H1 (cell line): ENCODE results near the gene KIAA1671. TPM values are rescaled to one million over a fixed set of nuclear protein-coding genes. Genes with fewer than 3 reads are reported as not detected.

Experiments
- CTCF ChIA-PET: fragments of 300-600 bp; sonication (Branson Sonifier 250); formaldehyde crosslinking; loops from one replicate; lab custom pipeline; 2021; ENCODE audit not compliant: partially characterized antibody; lab: Charles Lee
- POLR2A ChIA-PET: fragments of 300-600 bp; sonication (Branson Sonifier 250); formaldehyde crosslinking; loops from one replicate; lab custom pipeline; 2021; ENCODE audit warnings: inconsistent platforms; ENCODE audit not compliant: partially characterized antibody; lab: Charles Lee
- DNase-seq, 2 experiments: peaks; one replicate each; pipeline versions ENCODE4 v3.0.0 to v3.0.0-alpha.2; 2010 to 2022; ENCODE audit warnings: low spot score in 2 of 2, low read depth in 1 of 2, mixed read lengths in 1 of 2
- FAIRE-seq: peaks from 2 replicates; lab custom pipeline; 2011; peaks lifted over from hg19 to GRCh38; lab: Jason Lieb, UNC
- H2AFZ ChIP-seq: 2 replicates; pipeline ENCODE4 v1.8.1; 2012; ENCODE audit warnings: low read length, inconsistent platforms
- H2AK5ac ChIP-seq: 2 replicates; pipeline ENCODE4 v1.6.1; 2013; ENCODE audit warnings: low read depth, low read length
- H2BK120ac ChIP-seq: replicated peaks from 2 replicates; pipeline ENCODE3; 2013; ENCODE audit warnings: low read depth, low read length, inconsistent platforms
- H2BK12ac ChIP-seq: 2 replicates; pipeline ENCODE4 v1.6.1; 2013; ENCODE audit warnings: low read depth, low read length
- H2BK15ac ChIP-seq: 2 replicates; pipeline ENCODE4 v1.6.1; 2013; ENCODE audit warnings: low read length
- H2BK20ac ChIP-seq: 2 replicates; pipeline ENCODE4 v1.6.1; 2013; ENCODE audit warnings: low read length
- H2BK5ac ChIP-seq: 2 replicates; pipeline ENCODE4 v1.6.1; 2013; ENCODE audit warnings: low read depth, low read length
- H3K14ac ChIP-seq: 2 replicates; pipeline ENCODE4 v1.6.1; 2013; ENCODE audit warnings: inconsistent platforms; ENCODE audit not compliant: insufficient read length
- H3K18ac ChIP-seq: 2 replicates; pipeline ENCODE4 v1.6.1; 2013; ENCODE audit warnings: low read length; ENCODE audit errors: extremely low read depth
- H3K23ac ChIP-seq: 2 replicates; pipeline ENCODE4 v1.6.1; 2013; ENCODE audit warnings: inconsistent platforms; ENCODE audit not compliant: insufficient read length
- H3K23me2 ChIP-seq: 2 replicates; pipeline ENCODE4 v1.6.1; 2013; ENCODE audit warnings: low read depth, low read length
- H3K27ac ChIP-seq: 2 replicates; pipeline ENCODE4 v1.6.1; 2011; ENCODE audit warnings: low read depth, low read length, inconsistent platforms
- H3K27me3 ChIP-seq, 4 experiments: replicated peaks in 1 of 4; 1 replicate in 1 of 4; 2 replicates in 3 of 4; pipeline versions ENCODE4 v1.6.1 to v1.8.1; 2011 to 2013; ENCODE audit warnings: low read length in 3 of 4, mild to moderate bottlenecking in 3 of 4, inconsistent platforms in 2 of 4, mixed read lengths in 2 of 4, moderate library complexity in 1 of 4; ENCODE audit not compliant: control insufficient read depth in 3 of 4, insufficient read depth in 3 of 4; ENCODE audit errors: extremely low read depth in 1 of 4
- H3K36me3 ChIP-seq, 4 experiments: 2 replicates each; pipeline versions ENCODE4 v1.6.1 to v1.8.1; 2011 to 2013; ENCODE audit warnings: mild to moderate bottlenecking in 4 of 4, low read length in 3 of 4, moderate library complexity in 2 of 4, control low read depth in 1 of 4, inconsistent platforms in 1 of 4; ENCODE audit not compliant: insufficient read depth in 4 of 4, control insufficient read depth in 2 of 4
- H3K4ac ChIP-seq: replicated peaks from 2 replicates; pipeline ENCODE3; 2013; ENCODE audit warnings: low read length, low read depth, mixed read lengths, inconsistent platforms; ENCODE audit not compliant: insufficient read length
- H3K4me1 ChIP-seq, 4 experiments: replicated peaks in 1 of 4; 1 replicate in 1 of 4; 2 replicates in 3 of 4; pipeline versions ENCODE4 v1.6.1 to v1.8.1; 2011 to 2013; ENCODE audit warnings: low read length in 3 of 4, inconsistent platforms in 2 of 4, mixed read lengths in 1 of 4; ENCODE audit not compliant: insufficient read depth in 4 of 4, control insufficient read depth in 3 of 4
- H3K4me2 ChIP-seq, 2 experiments: 2 replicates each; pipeline versions ENCODE4 v1.6.1 to v1.8.1; 2011 to 2013; ENCODE audit warnings: low read depth in 2 of 2, low read length in 2 of 2, control low read depth in 1 of 2, inconsistent platforms in 1 of 2, mild to moderate bottlenecking in 1 of 2; ENCODE audit not compliant: insufficient read depth in 1 of 2
- H3K4me3 ChIP-seq, 4 experiments: fragments of 200-600, 300-600 bp in 1 of 4; sonication (generic), shearing (Covaris generic), sonication (Bioruptor Twin) in 1 of 4; 2 replicates each; pipeline versions ENCODE4 v1.5.1 to v1.8.1; 2011 to 2016; ENCODE audit warnings: low read length in 4 of 4, low read depth in 3 of 4, control low read depth in 2 of 4, inconsistent platforms in 2 of 4, mild to moderate bottlenecking in 2 of 4, mixed read lengths in 1 of 4, moderate library complexity in 1 of 4; ENCODE audit not compliant: insufficient read depth in 2 of 4; ENCODE audit errors: extremely low read depth in 1 of 4
- H3K56ac ChIP-seq: replicated peaks from 2 replicates; pipeline ENCODE3; 2013; ENCODE audit warnings: low read depth, mild to moderate bottlenecking, mixed read lengths, low read length, inconsistent platforms; ENCODE audit not compliant: insufficient read length
- H3K79me1 ChIP-seq: 2 replicates; pipeline ENCODE4 v1.6.1; 2013; ENCODE audit warnings: low read depth, low read length, control low read depth
- H3K79me2 ChIP-seq, 2 experiments: 2 replicates each; pipeline versions ENCODE4 v1.6.1 to v1.8.1; 2012 to 2013; ENCODE audit warnings: low read length in 2 of 2, mild to moderate bottlenecking in 2 of 2, inconsistent platforms in 1 of 2; ENCODE audit not compliant: insufficient read depth in 2 of 2, control insufficient read depth in 1 of 2
- H3K9ac ChIP-seq, 4 experiments: replicated peaks in 1 of 4; 1 replicate in 1 of 4; 2 replicates in 3 of 4; pipeline versions ENCODE4 v1.6.1 to v1.8.1; 2011 to 2013; ENCODE audit warnings: low read depth in 3 of 4, low read length in 3 of 4, control low read depth in 2 of 4, mild to moderate bottlenecking in 2 of 4, moderate library complexity in 2 of 4, inconsistent platforms in 1 of 4; ENCODE audit errors: extremely low read depth in 1 of 4
- H3K9me3 ChIP-seq, 2 experiments: 2 replicates each; pipeline versions ENCODE4 v1.6.1 to v1.8.1; 2012 to 2013; ENCODE audit warnings: mild to moderate bottlenecking in 2 of 2, moderate library complexity in 2 of 2, control low read depth in 1 of 2, inconsistent platforms in 1 of 2, low read depth in 1 of 2, low read length in 1 of 2, mixed read lengths in 1 of 2; ENCODE audit not compliant: insufficient read depth in 2 of 2
- H4K20me1 ChIP-seq, 2 experiments: replicated peaks in 1 of 2; 2 replicates each; pipeline versions ENCODE3 to v1.8.1; 2011 to 2013; ENCODE audit warnings: inconsistent platforms in 2 of 2, low read length in 2 of 2, mild to moderate bottlenecking in 1 of 2; ENCODE audit not compliant: insufficient read depth in 2 of 2, control insufficient read depth in 1 of 2
- H4K5ac ChIP-seq: 2 replicates; pipeline ENCODE4 v1.6.1; 2013; ENCODE audit warnings: low read length, low read depth, mixed read lengths, inconsistent platforms; ENCODE audit not compliant: insufficient read length
- H4K8ac ChIP-seq: 2 replicates; pipeline ENCODE4 v1.8.0; 2013; ENCODE audit warnings: mild to moderate bottlenecking, moderate library complexity, low read length, inconsistent platforms; ENCODE audit not compliant: insufficient read depth; ENCODE audit errors: extremely low read depth
- H4K91ac ChIP-seq: replicated peaks from 2 replicates; pipeline ENCODE3; 2013; ENCODE audit warnings: low read length, mixed read lengths, inconsistent platforms; ENCODE audit not compliant: insufficient read length
- KDM1A ChIP-seq: fragments of 200-600, 300-600 bp; sonication (generic); IDR thresholded peaks from 2 replicates; pipeline ENCODE4 v1.7.1; 2016; ENCODE audit warnings: mild to moderate bottlenecking, low read length, borderline replicate concordance
- WGBS, 2 experiments: shearing (Covaris generic) in 1 of 2; methylation state at CpG; one replicate each; pipeline versions ENCODE4 v1.1.6 to v1.1.7; 2013 to 2015; ENCODE audit warnings: low lambda C conversion rate in 2 of 2, mixed read lengths in 2 of 2, inconsistent platforms in 1 of 2, low coverage in 1 of 2, missing lambda C conversion rate in 1 of 2; ENCODE audit not compliant: insufficient replicate concordance in 2 of 2, insufficient coverage in 1 of 2, insufficient read length in 1 of 2; ENCODE audit errors: extremely low coverage in 1 of 2, missing lambda C conversion rate in 1 of 2; 5-methylcytosine and 5-hydroxymethylcytosine counted together
- polyA plus RNA-seq, 7 experiments: library from polyadenylated mRNA; depleted of rRNA in 3 of 7; stranded (reverse) in 5 of 7; unstranded in 2 of 7; fragments of >200 nt in 5 of 7; fragments of 200-250 nt in 2 of 7; gene quantifications; 1 replicate in 5 of 7; 2 replicates in 1 of 7; 4 replicates in 1 of 7; pipeline versions ENCODE4 v1.2.1 to v1.2.3, GENCODE V29; 2011 to 2013; ENCODE audit warnings: missing spikeins in 2 of 7, mixed read lengths in 2 of 7
- total RNA-seq: library from RNA; stranded (reverse); fragmentation: NEBNext Ultra II Directional; extraction: Animal tissue kit (Norgen Biotek cat#: 25700); gene quantifications from 2 replicates; pipeline ENCODE4 v1.2.1, GENCODE V29; 2021
- TF ChIP-seq, protein P1 (sequence below), 3 experiments: IDR thresholded peaks; 1 replicate in 2 of 3; 2 replicates in 1 of 3; pipeline versions ENCODE4 v1.5.1 to v1.6.1; 2011; ENCODE audit warnings: low read length in 3 of 3, mild to moderate bottlenecking in 3 of 3, inconsistent platforms in 2 of 3, low read depth in 1 of 3, moderate library complexity in 1 of 3; ENCODE audit not compliant: insufficient read depth in 1 of 3; ENCODE audit errors: control extremely low read depth in 1 of 3

Gene KIAA1671
- total and polyA plus RNA-seq, 2 of the 8 experiments (the other 6 are each of a cell fraction or from before 2014, with no cell fraction given), result 6.4 to 23.9 TPM

DNA sequence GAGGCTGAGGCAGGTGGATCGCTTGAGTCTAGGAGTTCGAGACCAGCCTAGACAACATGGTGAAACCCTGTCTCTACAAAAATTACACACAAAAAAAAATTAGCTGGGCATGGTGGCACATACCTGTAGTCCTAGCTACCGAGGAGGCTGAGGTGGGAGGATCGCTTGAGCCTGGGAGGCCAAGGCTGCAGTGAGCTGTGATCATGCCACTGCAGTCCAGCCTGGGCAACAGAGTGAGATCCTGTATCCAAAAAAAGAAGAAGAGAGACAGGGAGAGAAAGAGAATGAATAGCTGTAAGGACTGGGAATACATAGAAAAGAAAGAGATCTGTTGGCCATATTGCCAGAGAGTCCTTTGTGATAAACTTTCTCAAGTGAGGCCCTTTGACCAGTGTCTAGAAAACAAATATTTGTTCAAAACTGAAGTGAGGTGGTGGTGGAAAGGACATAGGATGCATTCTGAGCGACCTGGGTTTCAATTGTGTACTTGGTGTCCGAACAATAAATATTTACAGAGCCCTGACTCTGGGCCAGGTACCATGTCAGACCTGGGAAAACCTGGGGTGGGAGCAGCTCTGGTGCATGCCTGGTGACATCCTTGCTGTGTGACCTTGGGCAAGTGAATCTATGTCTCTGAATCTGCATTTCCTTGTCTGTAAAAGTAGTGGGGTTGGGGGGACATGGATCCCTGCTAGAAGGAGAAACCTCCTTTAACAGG is 157.5 kb downstream of the KIAA1671 start:
- H3K4me2 ChIP-seq, result peak overlapping the region; percentile 94 to 98
- peaks cover 7% of the 10 kb centered on the region for H3K23me2 ChIP-seq
- 0 out of 2 replicates have a peak, but pooled peaks have one; percentile 43 for TF ChIP-seq KDM1A
- TF ChIP-seq, protein P1, sequence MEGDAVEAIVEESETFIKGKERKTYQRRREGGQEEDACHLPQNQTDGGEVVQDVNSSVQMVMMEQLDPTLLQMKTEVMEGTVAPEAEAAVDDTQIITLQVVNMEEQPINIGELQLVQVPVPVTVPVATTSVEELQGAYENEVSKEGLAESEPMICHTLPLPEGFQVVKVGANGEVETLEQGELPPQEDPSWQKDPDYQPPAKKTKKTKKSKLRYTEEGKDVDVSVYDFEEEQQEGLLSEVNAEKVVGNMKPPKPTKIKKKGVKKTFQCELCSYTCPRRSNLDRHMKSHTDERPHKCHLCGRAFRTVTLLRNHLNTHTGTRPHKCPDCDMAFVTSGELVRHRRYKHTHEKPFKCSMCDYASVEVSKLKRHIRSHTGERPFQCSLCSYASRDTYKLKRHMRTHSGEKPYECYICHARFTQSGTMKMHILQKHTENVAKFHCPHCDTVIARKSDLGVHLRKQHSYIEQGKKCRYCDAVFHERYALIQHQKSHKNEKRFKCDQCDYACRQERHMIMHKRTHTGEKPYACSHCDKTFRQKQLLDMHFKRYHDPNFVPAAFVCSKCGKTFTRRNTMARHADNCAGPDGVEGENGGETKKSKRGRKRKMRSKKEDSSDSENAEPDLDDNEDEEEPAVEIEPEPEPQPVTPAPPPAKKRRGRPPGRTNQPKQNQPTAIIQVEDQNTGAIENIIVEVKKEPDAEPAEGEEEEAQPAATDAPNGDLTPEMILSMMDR (IDR thresholded peaks at IDR 0.05; ENCODE audit: control extremely low read depth in 1 of 3, insufficient read depth in 1 of 3, low read depth in 1 of 3, low read length in 3 of 3), result no peak
- ChIA-PET POLR2A (interaction anchor here (0.7 to 1.6 kb wide), 5 partner anchors 11 to 44 kb away, joined by 3 to 5 read pairs (median 4); no protein-coding TSS in a partner anchor), CTCF (interaction anchor here (0.7 to 5.2 kb wide), 23 partner anchors 9 to 307 kb away, joined by 3 to 32 read pairs (median 6); no protein-coding TSS in a partner anchor)
- no peaks in the 10 kb centered on the region for H3K79me2 ChIP-seq
- H3K4me3 ChIP-seq, result peak overlapping the region in 2 of 4 experiments; percentile 62 to 69; a peak in 2 of 8 replicates
- no peaks in the 10 kb centered on the region for H4K20me1 ChIP-seq
- H2BK20ac ChIP-seq, result no peak overlapping the region
- H2BK120ac ChIP-seq, result no peak overlapping the region
- no peak overlapping the region for H2AFZ ChIP-seq
- 88% methylated on average over 6 of the region's 6 CpGs; no CpG with 5 or more reads in 1 of the 2 experiments for WGBS, 2 experiments
- H3K4ac ChIP-seq, result no peak overlapping the region
- H3K14ac ChIP-seq, result no peak overlapping the region
- 0 out of 7 replicates have a peak, but pooled peaks cover 0 to 2% (median 0%) of the 10 kb centered on the region in 4 experiments for H3K27me3 ChIP-seq
- no peak overlapping the region for H3K56ac ChIP-seq
- no peak for DNase-seq
- no peaks in the 10 kb centered on the region; the same call in 1 of the 2 replicates for H3K79me1 ChIP-seq
- peak overlapping the region; percentile 73; the same call in 1 of the 2 replicates for H3K27ac ChIP-seq
- no peak overlapping the region for H3K18ac ChIP-seq
- no peak overlapping the region for H4K91ac ChIP-seq
- no peak overlapping the region for H2BK5ac ChIP-seq
- no peak overlapping the region; a peak in 1 of 7 replicates for H3K9ac ChIP-seq
- no peak overlapping the region for H2AK5ac ChIP-seq
- no peak overlapping the region for H4K8ac ChIP-seq
- FAIRE-seq, result no peak
- no peak overlapping the region for H4K5ac ChIP-seq
- H3K4me1 ChIP-seq, result peaks cover 0 to 19% (median 9%) of the 10 kb centered on the region in 4 experiments; a peak in 6 of 7 replicates
- H3K23ac ChIP-seq, result no peak overlapping the region
- H2BK12ac ChIP-seq, result peak overlapping the region; percentile 90
- H2BK15ac ChIP-seq, result no peak overlapping the region
- no peaks in the 10 kb centered on the region; a peak in 1 of 8 replicates for H3K36me3 ChIP-seq
- H3K9me3 ChIP-seq, result no peaks in the 10 kb centered on the region
